Activated CD4-positive, alpha-beta T cell treated with anti-CD3 and anti-CD28 coated beads, Interleukin-2, amount 10 ng/mL, durations not matched to agents 7 days and 5 days (primary cell): Measurements from ENCODE around the gene CEACAM1. TPM values are rescaled to one million over a fixed set of nuclear protein-coding genes. Genes with fewer than 3 reads are reported as not detected.
"Not testable (repeated sequence)": the region's sequence is repeated elsewhere in the genome, so short reads cannot be mapped to it uniquely, and the experiment has no call there.

Source experiments
- CTCF ChIA-PET: fragments of 350-600 bp; sonication (Branson Sonifier 250); formaldehyde crosslinking; loops from one replicate; lab custom pipeline; 2021; ENCODE audit warnings: antibody characterized with exemption; lab: Charles Lee
- POLR2A ChIA-PET: fragments of 350-600 bp; sonication (Branson Sonifier 250); formaldehyde crosslinking; loops from one replicate; lab custom pipeline; 2021; ENCODE audit warnings: antibody characterized with exemption; lab: Charles Lee
- DNase-seq: peaks from one replicate; pipeline ENCODE4 v3.0.0-alpha.2; 2020
- H3K27ac Mint-ChIP-seq: one replicate; pipeline ENCODE4 v1.8.0; 2021; ENCODE audit warnings: mild to moderate bottlenecking, moderate library complexity, mixed read lengths
- H3K27me3 Mint-ChIP-seq: one replicate; pipeline ENCODE4 v1.8.0; 2021; ENCODE audit warnings: mixed read lengths
- H3K36me3 Mint-ChIP-seq: one replicate; pipeline ENCODE4 v1.8.0; 2021; ENCODE audit warnings: low read depth, mixed read lengths
- H3K4me1 Mint-ChIP-seq: one replicate; pipeline ENCODE4 v1.8.0; 2021; ENCODE audit warnings: mixed read lengths
- H3K4me3 Mint-ChIP-seq: one replicate; pipeline ENCODE4 v1.8.0; 2021; ENCODE audit warnings: mild to moderate bottlenecking, moderate library complexity, mixed read lengths
- H3K9me3 Mint-ChIP-seq: one replicate; pipeline ENCODE4 v1.8.0; 2021; ENCODE audit warnings: mixed read lengths
- total RNA-seq, 2 experiments: library from RNA; stranded (reverse); gene quantifications; one replicate each; pipeline ENCODE4 v1.2.3, GENCODE V29; 2021

CEACAM1 gene
- total RNA-seq, 2 experiments from 2014 or later, result 21.0 to 22.2 TPM

DNA sequence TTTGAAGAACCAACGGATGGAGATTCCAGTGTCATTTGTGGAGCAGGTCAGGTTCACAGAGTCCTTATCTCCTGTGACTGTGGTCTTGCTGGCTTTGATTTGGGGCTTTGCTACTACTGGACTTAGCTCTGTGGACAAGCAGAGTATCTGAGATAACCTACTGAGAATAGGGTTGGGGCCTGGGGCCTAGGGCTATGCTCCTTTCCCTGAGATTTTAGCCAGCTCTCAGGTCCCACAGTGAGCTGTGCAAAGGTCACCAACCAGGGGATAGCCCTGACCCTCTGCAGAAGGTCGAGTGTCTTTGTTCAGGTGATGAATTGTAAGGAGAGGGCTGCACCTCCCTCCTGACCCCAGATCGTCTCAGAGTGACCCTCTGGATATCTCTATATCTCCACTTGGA, 9.2 kb downstream of the CEACAM1 start:
- POLR2A ChIA-PET, result no interaction called here
- no peak overlapping the region for H3K4me3 Mint-ChIP-seq
- H3K27me3 Mint-ChIP-seq, result no peaks in the 10 kb centered on the region
- CTCF ChIA-PET, result interaction anchor here (1.0 to 3.6 kb wide), 2 partner anchors 10 to 80 kb away, joined by 3 to 19 read pairs; partner anchors contain the start of gene CEACAM1
- no peaks in the 10 kb centered on the region for H3K9me3 Mint-ChIP-seq
- no peak for DNase-seq
- H3K4me1 Mint-ChIP-seq, result peaks cover 24% of the 10 kb centered on the region
- no peak overlapping the region for H3K27ac Mint-ChIP-seq
- H3K36me3 Mint-ChIP-seq, result peaks cover 34% of the 10 kb centered on the region

DNA sequence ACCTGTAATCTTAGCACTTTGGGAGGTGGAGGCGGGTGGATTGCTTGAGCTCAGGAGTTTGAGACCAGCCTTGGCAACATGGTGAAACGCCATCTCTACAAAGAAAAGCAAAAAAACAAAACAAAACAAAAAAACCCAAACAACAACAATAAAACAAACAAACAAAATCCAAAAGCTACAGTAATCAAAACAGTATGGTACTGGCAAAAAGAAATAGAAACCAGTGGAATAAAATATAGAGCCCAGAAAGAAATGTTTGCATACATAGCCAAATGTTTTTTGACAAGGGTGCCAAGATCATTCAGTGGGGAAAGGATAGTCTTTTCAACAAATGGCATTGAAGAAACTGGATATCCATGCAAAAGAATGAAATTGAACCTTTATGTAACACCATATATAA, 11.5 kb downstream of the CEACAM1 start:
- no peak overlapping the region for H3K4me3 Mint-ChIP-seq
- peaks cover 2% of the 10 kb centered on the region for H3K9me3 Mint-ChIP-seq
- CTCF ChIA-PET, result interaction anchor here (0.8 to 1.3 kb wide), 2 partner anchors 12 to 76 kb away, joined by 3 read pairs; partner anchors contain the start of gene CEACAM1
- H3K27me3 Mint-ChIP-seq, result no peaks in the 10 kb centered on the region
- POLR2A ChIA-PET, result no interaction called here
- peaks cover 43% of the 10 kb centered on the region for H3K36me3 Mint-ChIP-seq
- no peak for DNase-seq
- peaks cover 37% of the 10 kb centered on the region for H3K4me1 Mint-ChIP-seq
- H3K27ac Mint-ChIP-seq, result no peak overlapping the region

DNA sequence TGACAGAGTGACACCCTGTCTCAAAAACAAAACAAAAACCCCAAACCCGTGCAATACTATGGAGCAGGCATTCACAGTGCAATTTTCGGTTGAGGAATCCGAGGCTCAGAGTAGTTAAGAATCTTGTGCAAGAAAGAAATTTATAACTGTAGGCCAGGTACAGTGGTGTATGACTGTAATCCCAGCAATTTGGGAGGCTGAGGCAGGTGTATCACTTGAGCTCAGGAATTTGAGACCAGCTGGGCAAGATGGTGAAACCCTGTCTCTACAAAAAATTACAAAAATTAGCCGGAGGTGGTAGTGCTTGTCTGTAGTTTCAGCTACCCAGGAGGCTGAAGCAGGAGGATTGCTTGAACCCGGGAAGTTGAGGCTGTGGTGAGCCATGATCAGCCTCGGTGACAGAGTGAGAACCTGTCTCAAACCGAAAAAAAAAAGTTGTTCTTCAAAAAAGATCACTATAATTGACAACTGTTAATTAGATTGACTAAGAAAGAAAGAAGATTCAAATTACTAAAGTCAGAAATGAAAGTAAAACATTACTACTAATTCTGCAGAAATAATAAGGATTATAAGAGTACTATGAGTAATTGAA, 12.9 kb downstream of the CEACAM1 start:
- POLR2A ChIA-PET, result no interaction called here
- no peaks in the 10 kb centered on the region for H3K27me3 Mint-ChIP-seq

DNA sequence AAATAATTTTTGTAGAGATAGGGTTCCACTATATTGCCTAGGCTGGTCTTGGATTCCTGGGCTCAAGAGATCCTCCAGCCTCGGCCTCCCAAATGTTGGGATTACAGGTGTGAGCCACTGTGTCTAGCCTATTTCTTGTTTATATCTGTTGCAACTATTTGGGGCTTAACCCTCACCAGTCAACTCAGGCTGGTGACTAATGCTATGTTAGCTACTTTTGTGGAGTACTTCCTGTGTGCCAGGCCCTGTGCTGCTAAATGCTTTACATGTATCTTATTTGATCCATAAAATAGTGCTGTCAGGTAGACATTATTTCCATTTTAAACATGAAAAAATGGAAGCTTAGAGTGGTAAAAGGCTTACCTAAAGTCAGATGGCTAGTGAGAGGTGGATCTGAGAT, 13.8 kb downstream of the CEACAM1 start:
- H3K4me3 Mint-ChIP-seq, result no peak overlapping the region
- peaks cover 56% of the 10 kb centered on the region for H3K36me3 Mint-ChIP-seq
- POLR2A ChIA-PET, result no interaction called here
- DNase-seq, result no peak
- CTCF ChIA-PET, result interaction anchor here (0.5 to 1.0 kb wide), 2 partner anchors 8 to 51 kb away, joined by 3 to 4 read pairs; no protein-coding TSS in a partner anchor
- H3K27me3 Mint-ChIP-seq, result no peaks in the 10 kb centered on the region
- peaks cover 44% of the 10 kb centered on the region for H3K4me1 Mint-ChIP-seq
- no peak overlapping the region for H3K27ac Mint-ChIP-seq
- H3K9me3 Mint-ChIP-seq, result peaks cover 4% of the 10 kb centered on the region

More for the DNA sequence above, 12.9 kb downstream of the CEACAM1 start:
- peaks cover 54% of the 10 kb centered on the region for H3K36me3 Mint-ChIP-seq
- H3K27ac Mint-ChIP-seq, result no peak overlapping the region
- peaks cover 4% of the 10 kb centered on the region for H3K9me3 Mint-ChIP-seq
- no peak overlapping the region for H3K4me3 Mint-ChIP-seq
- CTCF ChIA-PET, result no interaction called here
- peaks cover 44% of the 10 kb centered on the region for H3K4me1 Mint-ChIP-seq
- DNase-seq, result no peak

DNA sequence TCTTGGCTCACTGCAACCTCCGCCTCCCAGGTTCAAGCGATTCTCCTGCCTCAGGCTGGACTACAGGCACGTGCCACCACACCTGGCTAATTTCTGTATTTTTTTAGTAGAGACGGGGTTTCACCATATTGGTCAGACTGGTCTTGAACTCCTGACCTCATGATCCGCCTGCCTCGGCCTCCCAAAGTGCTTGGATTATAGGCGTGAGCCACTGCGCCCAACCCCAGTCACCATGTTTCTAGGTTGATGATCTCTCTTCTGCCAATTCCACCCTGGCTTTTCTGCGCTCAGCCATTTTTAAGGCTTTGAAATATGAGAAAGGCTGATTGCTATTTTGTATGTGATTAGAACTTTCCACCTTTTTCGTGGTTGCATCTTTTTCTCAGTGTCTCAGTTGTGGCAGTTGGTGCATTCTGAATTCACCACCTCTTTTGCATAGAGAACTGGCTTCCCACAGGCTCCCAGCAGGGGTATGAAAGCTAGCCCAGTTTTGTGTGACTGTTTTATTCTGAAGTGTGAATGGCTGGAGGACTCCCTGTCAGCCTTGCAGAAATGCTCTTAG, 15.5 kb downstream of the CEACAM1 start:
- peaks cover 4% of the 10 kb centered on the region for H3K9me3 Mint-ChIP-seq
- no peaks in the 10 kb centered on the region for H3K27me3 Mint-ChIP-seq
- H3K27ac Mint-ChIP-seq, result peak overlapping the region; percentile 74
- H3K4me1 Mint-ChIP-seq, result peaks cover 44% of the 10 kb centered on the region
- ChIA-PET POLR2A (no interaction called here), CTCF (interaction anchor here (1.6 kb wide), 1 partner anchor 16 kb away, joined by 7 read pairs; the partner anchor contains the start of gene CEACAM1)
- H3K4me3 Mint-ChIP-seq, result no peak overlapping the region
- peaks cover 60% of the 10 kb centered on the region for H3K36me3 Mint-ChIP-seq
- DNase-seq, result no peak

DNA sequence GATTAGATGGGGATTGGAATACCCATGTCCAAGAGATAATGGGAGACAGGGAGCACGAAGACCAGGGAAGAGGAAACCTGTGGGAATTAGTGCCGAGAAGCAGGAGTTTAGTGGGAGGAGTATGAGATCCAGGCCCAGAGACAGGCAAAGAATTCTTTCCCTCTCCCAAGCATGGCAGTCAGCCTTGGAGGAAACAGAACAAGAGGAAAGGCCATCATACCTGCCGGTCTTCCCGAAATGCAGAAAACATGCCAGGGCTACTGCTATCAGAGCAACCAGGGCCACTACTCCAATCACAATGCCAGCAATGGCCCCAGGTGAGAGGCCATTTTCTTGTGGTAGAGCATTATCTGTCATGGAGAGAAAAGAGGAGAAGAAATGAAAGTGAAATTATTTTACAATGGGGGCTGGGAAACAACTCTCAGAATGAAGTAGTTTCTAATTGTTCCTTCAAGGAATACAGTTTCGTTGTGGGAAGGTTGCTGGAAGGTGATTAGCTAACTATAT, 16.1 kb downstream of the CEACAM1 start:
- CTCF ChIA-PET, result interaction anchor here (1.6 kb wide), 1 partner anchor 16 kb away, joined by 7 read pairs; the partner anchor contains the start of gene CEACAM1
- peaks cover 58% of the 10 kb centered on the region for H3K36me3 Mint-ChIP-seq
- H3K27ac Mint-ChIP-seq, result peak overlapping the region; percentile 74

DNA sequence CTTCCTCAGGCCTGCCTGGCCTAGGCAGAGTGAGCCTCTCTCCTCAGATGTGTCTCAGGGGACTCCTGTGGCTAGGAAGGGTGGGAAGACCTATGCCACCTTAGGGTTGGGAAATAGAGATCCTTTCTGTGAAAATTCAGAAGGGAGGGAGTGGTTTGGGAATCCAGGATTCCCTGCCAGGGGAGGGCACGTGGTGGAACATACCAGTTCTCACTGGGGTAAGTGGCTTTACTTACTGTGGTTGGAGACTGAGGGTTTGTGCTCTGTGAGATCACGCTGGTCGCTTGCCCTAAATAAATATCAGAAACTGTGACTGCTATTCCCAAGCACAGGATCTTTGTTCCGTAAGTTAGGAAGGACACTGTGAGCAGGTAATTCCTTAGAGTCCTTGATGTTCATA, 16.9 kb downstream of the CEACAM1 start:
- no peak for DNase-seq
- Mint-ChIP-seq H3K9me3 (peaks cover 4% of the 10 kb centered on the region), H3K36me3 (peaks cover 53% of the 10 kb centered on the region), H3K4me1 (peaks cover 44% of the 10 kb centered on the region), H3K27me3 (no peaks in the 10 kb centered on the region), H3K4me3 (no peak overlapping the region), H3K27ac (no peak overlapping the region)
- CTCF ChIA-PET, result interaction anchor here (1.6 kb wide), 1 partner anchor 17 kb away, joined by 7 read pairs; the partner anchor contains the start of gene CEACAM1
- POLR2A ChIA-PET, result no interaction called here

More for the DNA sequence above, 16.1 kb downstream of the CEACAM1 start:
- Mint-ChIP-seq H3K4me3 (no peak overlapping the region), H3K4me1 (peaks cover 44% of the 10 kb centered on the region), H3K27me3 (no peaks in the 10 kb centered on the region), H3K9me3 (peaks cover 4% of the 10 kb centered on the region)
- no peak for DNase-seq
- POLR2A ChIA-PET, result no interaction called here

DNA sequence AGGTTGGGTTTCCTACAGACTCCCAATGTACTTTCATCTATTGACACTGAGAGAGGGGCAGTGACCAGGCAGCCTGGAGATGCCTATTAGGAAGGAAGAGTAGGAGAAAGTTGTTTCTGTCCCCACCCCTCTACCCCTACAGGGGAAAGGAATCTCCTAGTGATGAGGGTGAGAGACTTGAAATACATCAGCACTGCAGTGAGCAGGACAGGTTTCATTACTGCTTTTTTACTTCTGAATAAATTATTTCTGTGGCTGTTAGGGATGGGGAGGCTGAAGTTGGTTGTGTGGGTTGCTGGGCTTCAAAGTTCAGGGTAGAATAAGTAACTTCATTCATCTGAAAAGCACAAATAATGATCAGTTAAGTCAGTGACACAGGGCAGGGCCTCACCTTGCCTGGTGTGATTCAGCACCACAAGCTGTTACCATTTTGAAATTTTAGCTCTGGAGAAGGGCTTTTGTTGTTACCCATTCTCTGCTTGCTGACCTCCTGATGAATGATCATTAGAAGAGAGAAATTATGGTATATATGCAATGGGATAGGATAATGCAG, 19.3 kb downstream of the CEACAM1 start:
- H3K36me3 Mint-ChIP-seq, result peaks cover 44% of the 10 kb centered on the region
- no peak for DNase-seq
- H3K4me3 Mint-ChIP-seq, result no peak overlapping the region
- no peaks in the 10 kb centered on the region for H3K27me3 Mint-ChIP-seq
- H3K9me3 Mint-ChIP-seq, result peaks cover 4% of the 10 kb centered on the region
- ChIA-PET CTCF (no interaction called here), POLR2A (no interaction called here)
- peaks cover 33% of the 10 kb centered on the region for H3K4me1 Mint-ChIP-seq
- H3K27ac Mint-ChIP-seq, result no peak overlapping the region

DNA sequence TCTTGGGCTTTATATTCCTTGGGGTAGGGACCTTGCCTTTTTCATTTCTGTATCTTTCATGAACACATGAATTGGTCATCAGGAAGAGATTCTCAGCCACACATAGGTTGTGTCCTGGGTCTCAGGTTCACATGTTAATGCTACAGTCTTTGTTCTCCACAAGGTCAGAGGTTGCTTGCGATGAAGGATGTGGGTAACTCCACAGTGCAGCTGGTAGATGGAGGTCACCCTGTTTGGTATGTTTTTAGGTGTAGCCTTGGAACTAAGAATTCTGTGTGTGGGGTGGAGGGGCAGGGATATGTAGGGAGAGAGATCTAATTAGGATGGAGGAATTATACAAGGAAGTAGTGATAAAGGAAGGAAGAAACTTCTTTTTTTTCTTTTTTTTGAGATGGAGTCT, 23.2 kb downstream of the CEACAM1 start:
- Mint-ChIP-seq H3K27ac (no peak overlapping the region), H3K4me1 (peaks cover 18% of the 10 kb centered on the region), H3K27me3 (no peaks in the 10 kb centered on the region), H3K36me3 (peaks cover 16% of the 10 kb centered on the region), H3K9me3 (no peaks in the 10 kb centered on the region), H3K4me3 (no peak overlapping the region)
- no peak for DNase-seq
- POLR2A ChIA-PET, result no interaction called here
- CTCF ChIA-PET, result interaction anchor here (1.4 kb wide), 1 partner anchor 12 kb away, joined by 3 read pairs; no protein-coding TSS in a partner anchor

DNA sequence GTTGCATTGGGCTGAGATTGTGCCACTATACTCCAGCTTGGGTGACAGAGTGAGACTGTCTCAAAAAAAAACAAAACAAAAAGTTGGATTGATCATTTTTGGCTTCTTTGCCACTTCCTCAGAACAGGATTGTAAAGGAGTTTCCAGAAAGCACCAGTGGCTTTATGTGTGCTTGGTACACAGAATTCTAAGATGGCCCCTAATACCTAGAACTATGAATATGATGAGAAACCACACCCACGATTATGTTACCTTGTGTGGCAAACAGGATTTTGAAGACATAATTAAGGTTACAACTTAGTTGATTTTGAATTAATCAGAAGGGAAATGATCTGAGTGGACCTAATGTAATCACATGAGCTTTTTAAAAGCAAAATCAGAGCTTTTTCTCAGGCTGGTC, 26.5 kb downstream of the CEACAM1 start:
- DNase-seq, result no peak
- no peaks in the 10 kb centered on the region for H3K27me3 Mint-ChIP-seq
- H3K4me1 Mint-ChIP-seq, result peaks cover 37% of the 10 kb centered on the region
- H3K36me3 Mint-ChIP-seq, result peaks cover 6% of the 10 kb centered on the region
- ChIA-PET CTCF (interaction anchor here (1.0 kb wide), 1 partner anchor 29 kb away, joined by 3 read pairs; no protein-coding TSS in a partner anchor), POLR2A (no interaction called here)
- no peaks in the 10 kb centered on the region for H3K9me3 Mint-ChIP-seq
- peak overlapping the region; percentile 28 for H3K27ac Mint-ChIP-seq
- H3K4me3 Mint-ChIP-seq, result no peak overlapping the region

DNA sequence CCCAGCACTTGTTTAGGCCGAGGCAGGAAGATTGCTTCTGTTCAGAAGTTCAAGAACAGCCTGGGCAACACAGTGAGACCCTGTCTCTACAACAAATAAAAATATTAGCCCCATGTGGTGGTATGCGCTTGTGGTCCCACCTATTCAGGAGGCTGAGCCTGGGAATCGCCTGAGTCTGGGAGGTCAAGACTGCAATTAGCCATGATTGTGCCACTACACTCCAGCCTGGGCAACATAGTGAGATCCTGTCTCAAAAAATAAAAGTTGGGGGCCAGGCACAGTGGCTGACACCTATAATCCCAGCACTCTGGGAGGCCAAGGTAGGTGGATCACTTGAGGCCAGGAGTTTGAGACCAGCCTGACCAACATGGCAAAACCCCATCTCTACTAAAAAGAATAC, 27.0 kb downstream of the CEACAM1 start:
- H3K36me3 Mint-ChIP-seq, DNase-seq, POLR2A ChIA-PET, CTCF ChIA-PET, H3K27me3 Mint-ChIP-seq, H3K4me3 Mint-ChIP-seq, H3K9me3 Mint-ChIP-seq, H3K27ac Mint-ChIP-seq: not testable (repeated sequence)
- peaks cover 41% of the 10 kb centered on the region for H3K4me1 Mint-ChIP-seq

DNA sequence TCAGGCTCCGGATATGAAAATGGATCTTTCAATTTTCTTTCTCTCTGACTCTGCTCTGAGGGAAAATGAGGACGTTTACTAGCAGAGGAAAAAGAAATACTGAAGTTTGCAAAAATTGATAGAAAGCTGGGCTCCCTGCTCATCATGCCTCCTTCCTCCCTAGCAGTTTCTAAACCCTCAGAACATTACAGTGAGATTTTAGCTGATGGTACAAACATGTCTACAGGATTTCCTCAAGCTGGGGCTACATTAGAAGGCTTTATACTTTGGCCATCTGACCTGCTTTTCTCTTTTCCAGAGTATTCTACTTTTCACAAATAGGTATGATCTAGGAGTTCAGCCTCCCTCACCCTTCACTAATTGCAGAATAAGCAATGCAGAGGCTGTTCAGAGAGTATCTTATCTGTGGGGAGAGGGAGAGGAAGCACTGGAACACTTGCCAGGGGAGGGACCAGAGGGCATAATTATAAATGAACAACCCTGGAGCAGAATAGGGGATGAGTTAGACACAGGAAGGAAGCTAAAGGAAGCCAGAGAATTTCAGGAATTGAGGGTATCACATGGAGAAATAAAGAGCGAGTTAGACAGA, 30.0 kb downstream of the CEACAM1 start:
- H3K4me3 Mint-ChIP-seq, result no peak overlapping the region
- H3K9me3 Mint-ChIP-seq, result no peaks in the 10 kb centered on the region
- no peak for DNase-seq
- peaks cover 4% of the 10 kb centered on the region for H3K36me3 Mint-ChIP-seq
- H3K27me3 Mint-ChIP-seq, result no peaks in the 10 kb centered on the region
- CTCF ChIA-PET, result interaction anchor here (0.8 to 1.8 kb wide), 5 partner anchors 9 to 58 kb away, joined by 3 to 6 read pairs (median 3); no protein-coding TSS in a partner anchor
- no peak overlapping the region for H3K27ac Mint-ChIP-seq
- POLR2A ChIA-PET, result no interaction called here
- peaks cover 40% of the 10 kb centered on the region for H3K4me1 Mint-ChIP-seq
